HCT116 (cell line): ENCODE results near the gene GNG13. TPM values are rescaled to one million over a fixed set of nuclear protein-coding genes. Genes with fewer than 3 reads are reported as not detected.

Experiments used
- ATAC-seq: fragments of 200-7000 bp; cut with Tn5 transposase; 2 replicates; pipeline ENCODE4 v1.9.1; 2020; ENCODE audit warnings: mild to moderate bottlenecking, moderate library complexity
- BruUV-seq: library from RNA; stranded (reverse); fragments of 400-500 nt; replicated peaks from 2 replicates; lab custom pipeline; 2021; lab: Mats Ljungman, UMichigan
- CTCF ChIA-PET: fragments of 300-600 bp; sonication (Branson Sonifier 250); formaldehyde crosslinking; loops from one replicate; lab custom pipeline; 2021; ENCODE audit warnings: antibody characterized with exemption; lab: Charles Lee
- POLR2A ChIA-PET: fragments of 300-600, 350-600 bp; sonication (Branson Sonifier 250); formaldehyde crosslinking; loops from one replicate; lab custom pipeline; 2021; ENCODE audit warnings: antibody characterized with exemption; lab: Charles Lee
- RAD21 ChIA-PET, 2 experiments: fragments of 300-600 bp; sonication (Branson Sonifier 250); formaldehyde crosslinking; loops; one replicate each; lab custom pipeline; 2023; ENCODE audit warnings: low total read pairs in 2 of 2; ENCODE audit not compliant: uncharacterized antibody in 2 of 2, unreplicated experiment in 2 of 2, low non-redundant PET in 1 of 2; lab: Charles Lee
- DNase-seq: peaks from one replicate; pipeline ENCODE4 v3.0.0-alpha.2; 2010; ENCODE audit warnings: low read depth, low spot score
- H2AFZ ChIP-seq: fragments of 200-600 bp; shearing (Covaris generic), sonication (generic); 2 replicates; pipeline ENCODE4 v1.6.1; 2017; ENCODE audit warnings: low read depth, mixed run types, mixed read lengths, antibody characterized with exemption, low read length; ENCODE audit not compliant: poor library complexity, severe bottlenecking
- H3K27ac ChIP-seq: 2 replicates; pipeline ENCODE4 v1.5.1; 2012; ENCODE audit warnings: low read depth, low read length
- H3K27me3 ChIP-seq: fragments of 200-600 bp; sonication (generic); 2 replicates; pipeline ENCODE4 v1.6.1; 2016; ENCODE audit warnings: mixed run types, low read length, mixed read lengths; ENCODE audit not compliant: insufficient read depth
- H3K36me3 ChIP-seq, 2 experiments: fragments of 200-500 bp in 1 of 2; fragments of 200-600 bp in 1 of 2; sonication (Bioruptor generic) in 1 of 2; sonication (generic) in 1 of 2; 2 replicates each; pipeline versions ENCODE4 v1.5.1 to v1.6.1; 2014 to 2016; ENCODE audit warnings: low read length in 2 of 2, inconsistent platforms in 1 of 2, mixed read lengths in 1 of 2, mixed run types in 1 of 2; ENCODE audit not compliant: insufficient read depth in 2 of 2, control insufficient read depth in 1 of 2
- H3K4me1 ChIP-seq, 2 experiments: fragments of 200-600 bp in 1 of 2; sonication (generic) in 1 of 2; 2 replicates each; pipeline versions ENCODE4 v1.5.1 to v1.6.1; 2012 to 2017; ENCODE audit warnings: low read length in 2 of 2, inconsistent platforms in 1 of 2, mild to moderate bottlenecking in 1 of 2, mixed read lengths in 1 of 2, mixed run types in 1 of 2, moderate library complexity in 1 of 2; ENCODE audit not compliant: insufficient read depth in 2 of 2, control insufficient read depth in 1 of 2
- H3K4me2 ChIP-seq: fragments of 200-600 bp; sonication (generic); 2 replicates; pipeline ENCODE4 v1.6.1; 2017; ENCODE audit warnings: mixed run types, low read length, mixed read lengths
- H3K4me3 ChIP-seq, 2 experiments: fragments of 200-600 bp in 1 of 2; sonication (generic) in 1 of 2; replicated peaks in 1 of 2; 2 replicates each; pipeline ENCODE4 v1.5.1; 2011 to 2016; ENCODE audit warnings: low read length in 2 of 2, control low read depth in 1 of 2, low read depth in 1 of 2, mild to moderate bottlenecking in 1 of 2, mixed read lengths in 1 of 2, mixed run types in 1 of 2
- H3K79me2 ChIP-seq: fragments of 200-600 bp; sonication (generic); 2 replicates; pipeline ENCODE4 v1.6.1; 2017; ENCODE audit warnings: mild to moderate bottlenecking, mixed run types, low read length, moderate library complexity, mixed read lengths; ENCODE audit not compliant: insufficient read depth
- H3K9ac ChIP-seq: fragments of 200-600 bp; sonication (generic); 2 replicates; pipeline ENCODE4 v1.6.1; 2016; ENCODE audit warnings: low read length, mixed read lengths
- H3K9me2 ChIP-seq: fragments of 200-600 bp; sonication (generic), shearing (Covaris generic); 2 replicates; pipeline ENCODE4 v1.6.1; 2017; ENCODE audit warnings: mixed run types, mild to moderate bottlenecking, moderate library complexity; ENCODE audit not compliant: insufficient read depth
- H3K9me3 ChIP-seq, 2 experiments: fragments of 200-500 bp in 1 of 2; fragments of 200-600 bp in 1 of 2; sonication (Bioruptor generic) in 1 of 2; sonication (generic) in 1 of 2; 2 replicates each; pipeline ENCODE4 v1.6.1; 2014 to 2017; ENCODE audit warnings: low read length in 2 of 2, mixed read lengths in 2 of 2, inconsistent platforms in 1 of 2, low read depth in 1 of 2, mild to moderate bottlenecking in 1 of 2, mixed run types in 1 of 2, moderate library complexity in 1 of 2; ENCODE audit not compliant: control insufficient read depth in 1 of 2, insufficient read depth in 1 of 2
- H4K20me1 ChIP-seq: fragments of 200-600 bp; sonication (generic), shearing (Covaris generic); 2 replicates; pipeline ENCODE4 v1.6.1; 2017; ENCODE audit warnings: mixed run types, mild to moderate bottlenecking, moderate library complexity; ENCODE audit not compliant: insufficient read depth
- ATF3 ChIP-seq: IDR thresholded peaks from 2 replicates; pipeline ENCODE4 v1.6.1; 2012
- CBX3 ChIP-seq: IDR thresholded peaks from 2 replicates; pipeline ENCODE4 v1.6.1; 2012; ENCODE audit warnings: low read depth
- CEBPB ChIP-seq: IDR thresholded peaks from 2 replicates; pipeline ENCODE4 v1.6.1; 2012; ENCODE audit warnings: low read depth
- ELF1 ChIP-seq: IDR thresholded peaks from 2 replicates; pipeline ENCODE4 v1.6.1; 2012; ENCODE audit warnings: low read depth, borderline replicate concordance
- EZH2 ChIP-seq: fragments of 200-600 bp; sonication (generic); IDR thresholded peaks from 2 replicates; pipeline ENCODE4 v1.6.1; 2017; ENCODE audit warnings: antibody characterized with exemption, mixed run types
- EZH2phosphoT487 ChIP-seq: fragments of 200-600 bp; IDR thresholded peaks from 2 replicates; pipeline ENCODE4 v1.6.1; 2018; ENCODE audit warnings: antibody characterized with exemption, borderline replicate concordance
- FOSL1 ChIP-seq: IDR thresholded peaks from 2 replicates; pipeline ENCODE4 v1.6.1; 2012; ENCODE audit warnings: low read depth
- JUND ChIP-seq: IDR thresholded peaks from 2 replicates; pipeline ENCODE4 v1.6.1; 2012
- MAX ChIP-seq: IDR thresholded peaks from 2 replicates; pipeline ENCODE4 v1.6.1; 2012
- POLR2A ChIP-seq: IDR thresholded peaks from 2 replicates; pipeline ENCODE4 v1.7.0; 2011; ENCODE audit warnings: borderline replicate concordance; ENCODE audit not compliant: insufficient read depth, insufficient read length; ENCODE audit errors: extremely low read depth
- RAD21 ChIP-seq: IDR thresholded peaks from 2 replicates; pipeline ENCODE4 v1.6.1; 2012; ENCODE audit warnings: low read depth, mild to moderate bottlenecking
- SIN3A ChIP-seq: IDR thresholded peaks from 2 replicates; pipeline ENCODE4 v1.6.1; 2012; ENCODE audit warnings: low read depth
- SP1 ChIP-seq: IDR thresholded peaks from 2 replicates; pipeline ENCODE4 v1.6.1; 2012; ENCODE audit warnings: low read depth
- SRF ChIP-seq: IDR thresholded peaks from 2 replicates; pipeline ENCODE4 v1.6.1; 2012; ENCODE audit warnings: low read depth
- TCF7L2 ChIP-seq: IDR thresholded peaks from 2 replicates; pipeline ENCODE4 v1.7.0; 2011; ENCODE audit warnings: borderline replicate concordance, inconsistent platforms; ENCODE audit not compliant: insufficient read depth, insufficient read length; ENCODE audit errors: extremely low read depth
- YY1 ChIP-seq: IDR thresholded peaks from 2 replicates; pipeline ENCODE4 v1.6.1; 2011; ENCODE audit warnings: low read length, low read depth, moderate library complexity, mild to moderate bottlenecking; ENCODE audit not compliant: insufficient replicate concordance; ENCODE audit errors: extremely low read depth
- ZBTB33 ChIP-seq: IDR thresholded peaks from 2 replicates; pipeline ENCODE4 v1.6.1; 2011; ENCODE audit warnings: mild to moderate bottlenecking, low read length, moderate library complexity; ENCODE audit not compliant: insufficient replicate concordance; ENCODE audit errors: extremely low read depth
- ZFX ChIP-seq: fragments of 450-650 bp; IDR thresholded peaks from 2 replicates; pipeline ENCODE4 v1.6.1; 2017
- ZNF274 ChIP-seq: fragments of 200-500 bp; sonication (Bioruptor generic); IDR thresholded peaks from 2 replicates; pipeline ENCODE4 v1.6.1; 2014; ENCODE audit warnings: mild to moderate bottlenecking, low read depth, low read length, inconsistent platforms
- intact Hi-C: fragments of 100-400 bp; cut with micrococcal nuclease; formaldehyde crosslinking; loops from 2 replicates; pipeline ENCODE4 v1.10.0; 2022
- total RNA-seq: library from RNA; stranded (reverse); gene quantifications from one replicate; pipeline ENCODE4 v1.2.1, GENCODE V29; 2021; ENCODE audit not compliant: unreplicated experiment
- TF ChIP-seq, protein P1 (sequence below), 3 experiments: fragments of 200-600 bp in 1 of 3; sonication (generic) in 1 of 3; IDR thresholded peaks in 2 of 3; conservative IDR thresholded peaks in 1 of 3; 2 replicates each; pipeline ENCODE4 v1.5.1; 2012 to 2017; ENCODE audit warnings: low read depth in 2 of 3, low read length in 2 of 3, antibody characterized with exemption in 1 of 3, borderline replicate concordance in 1 of 3, control low read depth in 1 of 3, mild to moderate bottlenecking in 1 of 3, mixed read lengths in 1 of 3, mixed run types in 1 of 3, moderate library complexity in 1 of 3; ENCODE audit not compliant: insufficient read depth in 1 of 3

The GNG13 gene
- total RNA-seq, 1 experiment from 2014 or later = not detected

GRCh38 chr16:790086-790485 is 10.4 kb downstream of the GNG13 start (continued):
- TF ChIP-seq EZH2phosphoT487 (no peak), ZBTB33 (no peak), ATF3 (no peak), CEBPB (no peak), CBX3 (no peak), FOSL1 (no peak), ZFX (no peak), SRF (no peak), TCF7L2 (no peak), ZNF274 (no peak), ELF1 (no peak), RAD21 (no peak)

GRCh38 chr16:789191-789850 is 11.2 kb downstream of the GNG13 start:
- RAD21 ChIA-PET = no interaction called here

More at GRCh38 chr16:789191-789850, 11.2 kb downstream of the GNG13 start:
- peaks cover 5 to 40% of the 10 kb centered on the region in 2 experiments for H3K36me3 ChIP-seq
- no peaks in the 10 kb centered on the region for H4K20me1 ChIP-seq
- DNase-seq (no peak), ATAC-seq (no peak)
- CTCF ChIA-PET = interaction anchor here (0.6 to 1.9 kb wide), 3 partner anchors 70 to 1929 kb away, joined by 3 to 6 read pairs (median 6); no protein-coding TSS in a partner anchor
- peak overlapping the region; percentile 88 for H3K27ac ChIP-seq
- H3K4me3 ChIP-seq = peak overlapping the region; percentile 81 to 91
- no peaks in the 10 kb centered on the region for H3K27me3 ChIP-seq
- H3K4me2 ChIP-seq = peak overlapping the region; percentile 97
- H3K79me2 ChIP-seq = peaks cover 57% of the 10 kb centered on the region
- H2AFZ ChIP-seq = no peak overlapping the region
- no peak for TF ChIP-seq SRF
- no peak for TF ChIP-seq ZNF274
- no peak for TF ChIP-seq RAD21
- no peak for TF ChIP-seq POLR2A
- no peak for TF ChIP-seq ATF3
- TF ChIP-seq, protein P1, sequence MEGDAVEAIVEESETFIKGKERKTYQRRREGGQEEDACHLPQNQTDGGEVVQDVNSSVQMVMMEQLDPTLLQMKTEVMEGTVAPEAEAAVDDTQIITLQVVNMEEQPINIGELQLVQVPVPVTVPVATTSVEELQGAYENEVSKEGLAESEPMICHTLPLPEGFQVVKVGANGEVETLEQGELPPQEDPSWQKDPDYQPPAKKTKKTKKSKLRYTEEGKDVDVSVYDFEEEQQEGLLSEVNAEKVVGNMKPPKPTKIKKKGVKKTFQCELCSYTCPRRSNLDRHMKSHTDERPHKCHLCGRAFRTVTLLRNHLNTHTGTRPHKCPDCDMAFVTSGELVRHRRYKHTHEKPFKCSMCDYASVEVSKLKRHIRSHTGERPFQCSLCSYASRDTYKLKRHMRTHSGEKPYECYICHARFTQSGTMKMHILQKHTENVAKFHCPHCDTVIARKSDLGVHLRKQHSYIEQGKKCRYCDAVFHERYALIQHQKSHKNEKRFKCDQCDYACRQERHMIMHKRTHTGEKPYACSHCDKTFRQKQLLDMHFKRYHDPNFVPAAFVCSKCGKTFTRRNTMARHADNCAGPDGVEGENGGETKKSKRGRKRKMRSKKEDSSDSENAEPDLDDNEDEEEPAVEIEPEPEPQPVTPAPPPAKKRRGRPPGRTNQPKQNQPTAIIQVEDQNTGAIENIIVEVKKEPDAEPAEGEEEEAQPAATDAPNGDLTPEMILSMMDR (IDR thresholded peaks at IDR 0.05 in 2 of 3, conservative IDR thresholded peaks at IDR 0.05 in 1 of 3; ENCODE audit: borderline replicate concordance in 1 of 3, insufficient read depth in 1 of 3, low read depth in 2 of 3, low read length in 2 of 3) = no peak
- no peak for TF ChIP-seq MAX
- no peak for TF ChIP-seq ELF1
- no peak for TF ChIP-seq EZH2
- no peak for TF ChIP-seq FOSL1
- no peak for TF ChIP-seq CBX3
- no peak for TF ChIP-seq JUND
- TF ChIP-seq SP1 = no peak
- no peak for TF ChIP-seq YY1
- no peak for TF ChIP-seq SIN3A
- peaks cover 5 to 37% of the 10 kb centered on the region in 2 experiments; a peak in 3 of 4 replicates for H3K4me1 ChIP-seq
- no peaks in the 10 kb centered on the region for H3K9me3 ChIP-seq
- H3K9me2 ChIP-seq = no peaks in the 10 kb centered on the region
- POLR2A ChIA-PET = no interaction called here
- no TSS peak for BruUV-seq
- intact Hi-C loops = no loop called here
- peak overlapping the region; percentile 88 for H3K9ac ChIP-seq
